Tibial artery (tissue), 4 donors: ENCODE measurements around the gene VAMP5.
"Not testable (repeated sequence)": the region's sequence is repeated elsewhere in the genome, so short reads cannot be mapped to it uniquely, and the experiment has no call there.

Source experiments
- DNase-seq, 2 donors: peaks; one replicate each; pipeline ENCODE4 v3.0.0-alpha.2; 2019
- H3K27ac ChIP-seq, 2 donors: fragments of 200-600 bp; sonication (generic) in 1 of 2; 1 replicate in 1 of 2; 2 replicates in 1 of 2; pipeline ENCODE4 v1.5.1; 2018 to 2019; ENCODE audit warnings: mild to moderate bottlenecking in 1 of 2
- H3K27me3 ChIP-seq, 2 donors: fragments of 200-600 bp; sonication (generic) in 1 of 2; one replicate each; pipeline versions ENCODE4 v1.5.1 to v1.6.0; 2016 to 2019
- H3K36me3 ChIP-seq, 3 donors: fragments of 200-600 bp; sonication (generic) in 2 of 3; one replicate each; pipeline ENCODE4 v1.5.1; 2016 to 2019; ENCODE audit warnings: mild to moderate bottlenecking in 2 of 3
- H3K4me1 ChIP-seq, 4 donors: fragments of 200-600 bp; sonication (generic) in 2 of 4; 1 replicate in 3 of 4; 2 replicates in 1 of 4; pipeline ENCODE4 v1.5.1; 2016 to 2019
- H3K4me3 ChIP-seq, 2 donors: fragments of 200-600 bp; sonication (generic) in 1 of 2; 1 replicate in 1 of 2; 2 replicates in 1 of 2; pipeline ENCODE4 v1.5.1; 2018 to 2019; ENCODE audit warnings: mild to moderate bottlenecking in 2 of 2
- H3K9me3 ChIP-seq, 3 donors: fragments of 200-600 bp; sonication (generic) in 1 of 3; one replicate each; pipeline ENCODE4 v1.5.1; 2016 to 2019
- intact Hi-C: fragments of 100-400 bp; cut with DNase I; formaldehyde crosslinking; loops from one replicate; pipeline ENCODE4 v1.15.0; 2023; ENCODE audit warnings: low total_unique reads
- TF ChIP-seq, protein P1 (sequence below), 2 experiments: fragments of 200-600 bp in 1 of 2; fragments of 450-650 bp in 1 of 2; IDR thresholded peaks; one replicate each; pipeline ENCODE4 v1.5.1; 2017 to 2019; ENCODE audit warnings: antibody characterized with exemption in 2 of 2, mild to moderate bottlenecking in 1 of 2, moderate library complexity in 1 of 2

VAMP5 gene

DNA sequence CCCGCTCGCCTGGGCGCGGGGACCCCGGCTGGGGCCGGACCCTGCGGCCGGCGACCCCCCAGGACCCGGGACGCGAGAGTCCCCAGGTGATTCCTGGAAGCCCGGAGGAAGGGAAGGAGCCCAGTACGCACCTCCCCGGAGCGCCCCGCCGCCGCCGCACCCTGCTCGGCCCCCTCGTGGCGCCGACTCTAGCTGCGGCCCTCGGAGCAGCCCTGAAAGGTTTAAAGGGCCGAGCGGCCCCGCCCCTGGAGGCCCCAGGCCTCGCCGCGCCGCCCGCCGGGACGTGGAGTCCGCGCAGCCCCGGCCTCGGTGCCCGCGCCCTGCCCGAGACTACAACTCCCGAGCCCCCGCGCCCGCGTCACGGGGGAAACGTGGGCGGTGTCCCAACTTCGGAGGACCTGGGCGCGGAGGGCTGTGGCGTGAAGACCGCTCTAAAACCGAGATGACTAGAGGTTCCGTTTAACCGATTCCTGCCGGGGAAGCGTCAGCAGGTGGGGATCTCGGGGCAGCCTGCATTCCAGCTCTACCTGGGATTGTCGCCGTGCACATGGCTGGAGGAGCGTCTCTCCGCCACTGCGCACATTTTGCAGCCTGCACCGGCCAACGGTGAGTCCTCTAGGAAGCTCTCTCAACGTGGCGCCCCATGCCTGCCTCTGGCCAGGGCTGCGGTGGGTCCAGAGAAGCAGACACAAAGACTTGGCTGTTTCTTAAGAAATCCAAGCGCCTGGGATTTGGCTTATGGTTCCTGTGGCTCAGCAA, 18.4 kb downstream of the VAMP5 start, which contains the start of gene TMEM150A:
Gene TMEM150A (minus strand): TSS at position 223 of the 759 bp plus-strand sequence. CDS start 750 bp downstream, outside the sequence.
- intact Hi-C loops = no loop called here
- peaks cover 1 to 45% (median 17%) of the 10 kb centered on the region in 3 donors for H3K36me3 ChIP-seq
- peak within 1 kb of the TSS; percentile 69 to 82 for H3K4me3 ChIP-seq
- TF ChIP-seq, protein P1, sequence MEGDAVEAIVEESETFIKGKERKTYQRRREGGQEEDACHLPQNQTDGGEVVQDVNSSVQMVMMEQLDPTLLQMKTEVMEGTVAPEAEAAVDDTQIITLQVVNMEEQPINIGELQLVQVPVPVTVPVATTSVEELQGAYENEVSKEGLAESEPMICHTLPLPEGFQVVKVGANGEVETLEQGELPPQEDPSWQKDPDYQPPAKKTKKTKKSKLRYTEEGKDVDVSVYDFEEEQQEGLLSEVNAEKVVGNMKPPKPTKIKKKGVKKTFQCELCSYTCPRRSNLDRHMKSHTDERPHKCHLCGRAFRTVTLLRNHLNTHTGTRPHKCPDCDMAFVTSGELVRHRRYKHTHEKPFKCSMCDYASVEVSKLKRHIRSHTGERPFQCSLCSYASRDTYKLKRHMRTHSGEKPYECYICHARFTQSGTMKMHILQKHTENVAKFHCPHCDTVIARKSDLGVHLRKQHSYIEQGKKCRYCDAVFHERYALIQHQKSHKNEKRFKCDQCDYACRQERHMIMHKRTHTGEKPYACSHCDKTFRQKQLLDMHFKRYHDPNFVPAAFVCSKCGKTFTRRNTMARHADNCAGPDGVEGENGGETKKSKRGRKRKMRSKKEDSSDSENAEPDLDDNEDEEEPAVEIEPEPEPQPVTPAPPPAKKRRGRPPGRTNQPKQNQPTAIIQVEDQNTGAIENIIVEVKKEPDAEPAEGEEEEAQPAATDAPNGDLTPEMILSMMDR (IDR thresholded peaks at IDR 0.05) = peak; percentile 43 to 58
- H3K27ac ChIP-seq = peak within 1 kb of the TSS; percentile 82 to 88
- DNase-seq = peak; percentile 96 to 98
- no peaks in the 10 kb centered on the region for H3K27me3 ChIP-seq
- H3K9me3 ChIP-seq = no peaks in the 10 kb centered on the region
- peaks cover 8 to 73% (median 48%) of the 10 kb centered on the region in 4 donors for H3K4me1 ChIP-seq

DNA sequence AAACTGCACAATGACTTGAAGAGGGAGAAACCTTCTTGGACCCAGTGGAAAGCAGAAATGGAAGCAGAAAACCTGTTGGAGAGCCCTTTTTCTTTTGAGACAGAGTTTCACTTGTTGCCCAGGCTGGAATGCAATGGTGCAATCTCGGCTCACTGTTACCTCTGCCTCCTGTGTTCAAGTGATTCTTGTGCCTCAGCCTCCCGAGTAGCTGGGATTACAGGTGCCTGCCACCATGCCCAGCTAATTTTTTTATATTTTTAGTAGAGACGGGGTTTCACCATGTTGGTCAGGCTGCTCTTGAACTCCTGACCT, 19.9 kb downstream of the VAMP5 start:
- intact Hi-C loops, H3K27me3 ChIP-seq, DNase-seq, H3K9me3 ChIP-seq: not testable (repeated sequence)
- H3K27ac ChIP-seq = peak overlapping the region; percentile 82 to 88
- peaks cover 8 to 79% (median 54%) of the 10 kb centered on the region in 4 donors for H3K4me1 ChIP-seq
- peak overlapping the region; percentile 69 to 82 for H3K4me3 ChIP-seq
- H3K36me3 ChIP-seq = peaks cover 3 to 44% (median 17%) of the 10 kb centered on the region in 3 donors

DNA sequence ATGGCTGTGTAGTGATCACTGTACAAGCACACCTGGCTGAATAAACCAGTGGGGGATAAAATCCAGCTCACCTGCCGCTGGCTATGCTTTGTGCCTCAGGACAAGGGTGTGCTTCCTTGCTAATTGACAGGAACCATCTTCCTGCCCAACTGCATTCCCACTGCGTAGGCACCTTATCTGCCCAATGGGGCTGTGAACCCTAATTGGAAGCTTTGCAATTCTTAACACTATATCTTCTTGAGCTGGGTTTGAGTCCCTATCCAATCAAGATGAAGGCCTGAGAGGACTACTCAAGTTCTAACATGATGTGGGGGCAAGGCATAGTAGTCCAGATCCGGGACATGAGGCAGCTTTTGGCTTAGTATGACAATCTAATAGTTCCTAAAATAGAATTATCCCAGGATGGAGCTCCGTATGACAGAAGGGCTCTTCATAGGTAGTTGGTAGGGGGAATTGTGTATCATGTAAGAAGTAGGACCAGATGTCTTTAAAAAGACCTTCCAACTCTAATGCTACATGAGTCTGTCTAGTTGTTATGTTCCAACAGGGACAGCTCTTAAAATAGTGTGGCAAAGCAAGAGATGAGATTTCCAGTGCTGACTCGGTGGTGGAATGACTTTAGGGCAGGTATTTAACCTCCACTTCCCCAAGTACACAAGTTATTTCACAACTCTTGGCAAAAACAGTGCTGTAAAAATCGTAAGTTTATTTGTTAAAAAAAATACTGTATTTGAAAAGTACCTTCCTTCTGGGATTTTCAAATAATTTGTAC, 20.5 kb downstream of the VAMP5 start:
- TF ChIP-seq, protein P1 (IDR thresholded peaks at IDR 0.05) = no peak
- H3K4me3 ChIP-seq = peak overlapping the region; percentile 3 to 69
- intact Hi-C loops = no loop called here
- peaks cover 6 to 44% (median 17%) of the 10 kb centered on the region in 3 donors for H3K36me3 ChIP-seq
- peak overlapping the region; percentile 82 to 88 for H3K27ac ChIP-seq
- H3K4me1 ChIP-seq = peaks cover 8 to 79% (median 59%) of the 10 kb centered on the region in 4 donors
- no peak for DNase-seq
- H3K27me3 ChIP-seq = no peaks in the 10 kb centered on the region
- H3K9me3 ChIP-seq = no peaks in the 10 kb centered on the region

DNA sequence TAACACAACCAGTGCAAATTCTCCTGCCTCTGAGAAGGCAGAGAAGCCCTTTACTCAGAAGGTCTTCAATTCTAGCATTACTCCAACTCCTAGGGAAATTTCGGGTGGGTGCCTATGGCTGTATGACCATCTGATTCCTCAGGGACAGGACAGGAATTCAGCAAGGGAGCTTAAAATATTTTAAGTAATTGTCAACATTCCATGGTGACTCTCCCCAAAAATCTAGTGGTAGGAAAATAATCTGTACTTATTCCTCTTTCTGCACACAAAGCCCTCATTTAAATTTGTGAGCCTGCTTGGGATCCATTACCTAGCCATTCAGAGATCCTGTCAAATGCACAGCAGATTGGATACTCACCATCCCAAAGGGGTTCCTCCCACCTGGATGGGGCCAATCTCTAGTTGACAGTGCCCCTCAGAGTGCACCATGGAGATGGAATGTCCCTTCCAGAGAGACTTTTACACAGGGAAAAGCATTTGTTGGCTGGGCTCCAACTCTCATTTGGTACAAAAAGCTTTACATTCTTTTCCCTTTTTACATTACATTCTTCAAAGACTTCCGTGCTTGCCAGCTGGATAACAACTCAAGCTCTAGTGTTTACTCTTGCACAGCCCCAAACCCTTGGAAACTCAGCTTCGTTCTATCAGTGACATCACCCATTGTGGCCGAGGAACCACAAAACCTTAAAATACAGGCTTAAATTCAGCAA, 21.3 kb downstream of the VAMP5 start:
- Histone ChIP-seq H3K4me1 (peaks cover 8 to 83% (median 64%) of the 10 kb centered on the region in 4 donors), H3K27me3 (no peaks in the 10 kb centered on the region), H3K27ac (peak overlapping the region; percentile 82 to 88), H3K9me3 (no peaks in the 10 kb centered on the region), H3K36me3 (peaks cover 6 to 41% (median 17%) of the 10 kb centered on the region in 3 donors), H3K4me3 (peak overlapping the region; percentile 3 to 69)
- DNase-seq = no peak
- intact Hi-C loops = no loop called here
- TF ChIP-seq, protein P1 (IDR thresholded peaks at IDR 0.05) = no peak

DNA sequence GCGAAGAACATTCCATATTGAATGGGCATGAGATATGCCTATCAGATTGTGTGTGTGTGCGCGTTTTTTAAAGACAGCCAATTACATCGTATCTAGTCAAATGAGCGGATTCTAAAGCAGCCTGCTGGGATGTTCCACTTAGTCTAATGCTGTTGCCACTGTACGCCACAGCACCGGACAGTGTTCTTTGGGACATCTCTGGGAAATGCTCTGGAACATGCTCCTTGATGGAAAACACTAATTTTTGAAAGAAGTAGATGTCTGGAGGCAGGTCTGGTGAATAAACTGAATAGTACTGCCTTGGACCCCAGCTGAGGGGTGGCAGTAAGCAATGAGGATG, 21.9 kb downstream of the VAMP5 start:
- H3K27me3 ChIP-seq = no peaks in the 10 kb centered on the region
- intact Hi-C loops = no loop called here
- DNase-seq = no peak
- H3K9me3 ChIP-seq = no peaks in the 10 kb centered on the region
- TF ChIP-seq, protein P1 (IDR thresholded peaks at IDR 0.05) = no peak
- peak overlapping the region; percentile 82 to 88 for H3K27ac ChIP-seq
- peaks cover 8 to 83% (median 64%) of the 10 kb centered on the region in 4 donors for H3K4me1 ChIP-seq
- H3K4me3 ChIP-seq = peak overlapping the region in 1 of 2 donors; percentile 17
- H3K36me3 ChIP-seq = peaks cover 6 to 36% (median 17%) of the 10 kb centered on the region in 3 donors
